Measurements from ENCODE around the gene HPDL.

Gene HPDL

GRCh38 chr1:45331436-45332345, 5.0 kb downstream of the HPDL start:
- no peaks in the 10 kb centered on the region for H3K27me3 Mint-ChIP-seq
- H3K4me1 Mint-ChIP-seq = peaks cover 19% of the 10 kb centered on the region
- peaks cover 8% of the 10 kb centered on the region for H3K36me3 Mint-ChIP-seq
- DNase-seq (ENCODE audit: low spot score in 2 of 2) (no peak), ATAC-seq (ENCODE audit: low read depth) (no peak)
- H3K27ac Mint-ChIP-seq = no peak overlapping the region
- no peak overlapping the region for H3K4me3 Mint-ChIP-seq
- no peaks in the 10 kb centered on the region for H3K9me3 Mint-ChIP-seq

- no peak for DNase-seq (ENCODE audit: low spot score in 2 of 2)
- Mint-ChIP-seq H3K27me3 (no peaks in the 10 kb centered on the region), H3K4me1 (peaks cover 19% of the 10 kb centered on the region), H3K9me3 (no peaks in the 10 kb centered on the region), H3K36me3 (peaks cover 8% of the 10 kb centered on the region), H3K27ac (no peak overlapping the region), H3K4me3 (no peak overlapping the region)
- ATAC-seq (ENCODE audit: low read depth) = no peak
Measured at GRCh38 chr1:45332346-45332720, 5.6 kb downstream of the HPDL start.

GRCh38 chr1:45334308-45335245, 7.9 kb downstream of the HPDL start:
- no peak for ATAC-seq (ENCODE audit: low read depth)
- peaks cover 19% of the 10 kb centered on the region for H3K4me1 Mint-ChIP-seq
- no peak overlapping the region for H3K4me3 Mint-ChIP-seq
- H3K27me3 Mint-ChIP-seq = no peaks in the 10 kb centered on the region
- no peak for DNase-seq (ENCODE audit: low spot score in 2 of 2)
- peak overlapping the region; percentile 13 for H3K27ac Mint-ChIP-seq
- peaks cover 8% of the 10 kb centered on the region for H3K36me3 Mint-ChIP-seq
- H3K9me3 Mint-ChIP-seq = no peaks in the 10 kb centered on the region

- ATAC-seq (ENCODE audit: low read depth) (no peak), DNase-seq (ENCODE audit: low spot score in 2 of 2) (no peak)
- Mint-ChIP-seq H3K36me3 (peaks cover 6% of the 10 kb centered on the region), H3K4me3 (no peak overlapping the region), H3K4me1 (peaks cover 26% of the 10 kb centered on the region), H3K27ac (no peak overlapping the region), H3K27me3 (no peaks in the 10 kb centered on the region), H3K9me3 (no peaks in the 10 kb centered on the region)
Measured at GRCh38 chr1:45335855-45336324, 9.2 kb downstream of the HPDL start.

GRCh38 chr1:45337630-45338325, 11.1 kb downstream of the HPDL start:
- H3K4me3 Mint-ChIP-seq = no peak overlapping the region
- ATAC-seq (ENCODE audit: low read depth) (no peak), DNase-seq (ENCODE audit: low spot score in 2 of 2) (no peak)
- H3K4me1 Mint-ChIP-seq = peaks cover 37% of the 10 kb centered on the region
- peaks cover 10% of the 10 kb centered on the region for H3K36me3 Mint-ChIP-seq
- no peaks in the 10 kb centered on the region for H3K27me3 Mint-ChIP-seq
- H3K9me3 Mint-ChIP-seq = no peaks in the 10 kb centered on the region
- H3K27ac Mint-ChIP-seq = no peak overlapping the region

GRCh38 chr1:45339789-45340558, 13.3 kb downstream of the HPDL start, which contains the start of the genes MUTYH and TOE1:
Gene MUTYH (minus strand): TSS chr1:45340440. CDS start chr1:45334505, 5,935 bp downstream.
Gene TOE1 (plus strand): TSS chr1:45340170. CDS start chr1:45340253, 83 bp downstream.
- Mint-ChIP-seq H3K27ac (peak within 1 kb of the TSS; percentile 97), H3K27me3 (no peaks in the 10 kb centered on the region), H3K9me3 (no peaks in the 10 kb centered on the region), H3K4me1 (peaks cover 29% of the 10 kb centered on the region), H3K4me3 (peak within 1 kb of the TSS; percentile 100), H3K36me3 (peaks cover 6% of the 10 kb centered on the region)
- ATAC-seq (ENCODE audit: low read depth) (peak; percentile 81), DNase-seq (ENCODE audit: low spot score in 2 of 2) (peak; percentile 81 to 87)

GRCh38 chr1:45340816-45341466, 14.2 kb downstream of the HPDL start:
- no peak for DNase-seq (ENCODE audit: low spot score in 2 of 2)
- H3K9me3 Mint-ChIP-seq = no peaks in the 10 kb centered on the region
- no peak for ATAC-seq (ENCODE audit: low read depth)
- H3K4me1 Mint-ChIP-seq = peaks cover 29% of the 10 kb centered on the region
- peak overlapping the region; percentile 97 for H3K27ac Mint-ChIP-seq
- peak overlapping the region; percentile 100 for H3K4me3 Mint-ChIP-seq
- no peaks in the 10 kb centered on the region for H3K27me3 Mint-ChIP-seq
- H3K36me3 Mint-ChIP-seq = peaks cover 8% of the 10 kb centered on the region

GRCh38 chr1:45344499-45344898, 17.8 kb downstream of the HPDL start:
- H3K4me1 Mint-ChIP-seq = peaks cover 19% of the 10 kb centered on the region
- peak overlapping the region; percentile 23 for H3K27ac Mint-ChIP-seq
- H3K27me3 Mint-ChIP-seq = no peaks in the 10 kb centered on the region
- ATAC-seq (ENCODE audit: low read depth) (no peak), DNase-seq (ENCODE audit: low spot score in 2 of 2) (no peak)
- no peak overlapping the region for H3K4me3 Mint-ChIP-seq
- H3K36me3 Mint-ChIP-seq = peaks cover 12% of the 10 kb centered on the region
- H3K9me3 Mint-ChIP-seq = no peaks in the 10 kb centered on the region

- Mint-ChIP-seq H3K4me1 (peaks cover 17% of the 10 kb centered on the region), H3K27me3 (no peaks in the 10 kb centered on the region), H3K9me3 (no peaks in the 10 kb centered on the region), H3K36me3 (peaks cover 12% of the 10 kb centered on the region), H3K4me3 (no peak overlapping the region), H3K27ac (peak overlapping the region; percentile 23)
- DNase-seq (ENCODE audit: low spot score in 2 of 2) (no peak), ATAC-seq (ENCODE audit: low read depth) (no peak)
Measured at GRCh38 chr1:45345014-45345413, 18.3 kb downstream of the HPDL start.

GRCh38 chr1:45346473-45346872, 19.8 kb downstream of the HPDL start:
- no peak overlapping the region for H3K27ac Mint-ChIP-seq
- H3K27me3 Mint-ChIP-seq = no peaks in the 10 kb centered on the region

GRCh38 chr1:45348020-45348419, 21.3 kb downstream of the HPDL start:
- Mint-ChIP-seq H3K36me3 (peaks cover 7% of the 10 kb centered on the region), H3K4me1 (no peaks in the 10 kb centered on the region), H3K27ac (no peak overlapping the region), H3K9me3 (no peaks in the 10 kb centered on the region), H3K4me3 (no peak overlapping the region), H3K27me3 (no peaks in the 10 kb centered on the region)
- no peak for DNase-seq (ENCODE audit: low spot score in 2 of 2)
- no peak for ATAC-seq (ENCODE audit: low read depth)

More at GRCh38 chr1:45346473-45346872, 19.8 kb downstream of the HPDL start:
- no peak for DNase-seq (ENCODE audit: low spot score in 2 of 2)
- Mint-ChIP-seq H3K9me3 (no peaks in the 10 kb centered on the region), H3K4me1 (peaks cover 7% of the 10 kb centered on the region), H3K36me3 (peaks cover 12% of the 10 kb centered on the region), H3K4me3 (no peak overlapping the region)
- no peak for ATAC-seq (ENCODE audit: low read depth)

GRCh38 chr1:45348609-45348965, 21.9 kb downstream of the HPDL start:
- Mint-ChIP-seq H3K36me3 (peaks cover 6% of the 10 kb centered on the region), H3K4me3 (no peak overlapping the region)
- no peak for ATAC-seq (ENCODE audit: low read depth)

More at GRCh38 chr1:45348609-45348965, 21.9 kb downstream of the HPDL start:
- DNase-seq (ENCODE audit: low spot score in 2 of 2) = no peak
- Mint-ChIP-seq H3K4me1 (no peaks in the 10 kb centered on the region), H3K9me3 (no peaks in the 10 kb centered on the region), H3K27me3 (no peaks in the 10 kb centered on the region), H3K27ac (peak overlapping the region; percentile 14)
